ENCODE results near the gene FMNL2.

The FMNL2 gene

GRCh38 chr2:152349416-152349815, 14.4 kb downstream of the FMNL2 start:
- Histone ChIP-seq H3K4me1 (ENCODE audit: control insufficient read depth, insufficient read depth, low read length) (peaks cover under 1% of the 10 kb centered on the region; the same call in 1 of the 2 replicates), H3K36me3 (ENCODE audit: control insufficient read depth in 2 of 2, insufficient read depth in 1 of 2, low read length in 2 of 2) (no peaks in the 10 kb centered on the region; a peak in 1 of 3 replicates), H3K4me3 (ENCODE audit: low read depth, low read length) (no peak overlapping the region), H3K27ac (ENCODE audit: extremely low read depth, low read depth, low read length) (no peak overlapping the region), H3K9me3 (ENCODE audit: control insufficient read depth, insufficient read depth, low read depth, low read length) (no peaks in the 10 kb centered on the region)
- ChIA-PET CTCF (interaction anchor here (1.1 kb wide), 1 partner anchor 165 kb away, joined by 3 read pairs; no protein-coding TSS in a partner anchor), POLR2A (no interaction called here)
- TF ChIP-seq SETDB1 (IDR thresholded peaks at IDR 0.05; ENCODE audit: insufficient read length, low read length): no peak
- no peak for TF ChIP-seq MZF1 (tag by site-specific recombination; IDR thresholded peaks at IDR 0.05; ENCODE audit: borderline replicate concordance)
- no peak for TF ChIP-seq ZNF555 (tag by site-specific recombination; conservative IDR thresholded peaks at IDR 0.05)

GRCh38 chr2:152350155-152350679, 15.2 kb downstream of the FMNL2 start:
- ChIA-PET POLR2A (no interaction called here), CTCF (no interaction called here)
- peaks cover 6% of the 10 kb centered on the region for H3K4me1 ChIP-seq (ENCODE audit: control insufficient read depth, insufficient read depth, low read length)
- H3K9me3 ChIP-seq (ENCODE audit: control insufficient read depth, insufficient read depth, low read depth, low read length): no peaks in the 10 kb centered on the region
- H3K4me3 ChIP-seq (ENCODE audit: low read depth, low read length): no peak overlapping the region
- no peaks in the 10 kb centered on the region; a peak in 1 of 3 replicates for H3K36me3 ChIP-seq (ENCODE audit: control insufficient read depth in 2 of 2, insufficient read depth in 1 of 2, low read length in 2 of 2)
- TF ChIP-seq ZNF174 (tag by site-specific recombination; IDR thresholded peaks at IDR 0.05): no peak
- no peak for TF ChIP-seq SP3 (tag by site-specific recombination; IDR thresholded peaks at IDR 0.05)
- TF ChIP-seq ZNF280C (tag by site-specific recombination; IDR thresholded peaks at IDR 0.05): no peak
- no peak for TF ChIP-seq ZBTB26 (tag by site-specific recombination; optimal IDR thresholded peaks at IDR 0.05)
- peak; percentile 47; the same call in 1 of the 2 replicates for TF ChIP-seq PRDM4 (tag by site-specific recombination; IDR thresholded peaks at IDR 0.05)
- H3K27ac ChIP-seq (ENCODE audit: extremely low read depth, low read depth, low read length): no peak overlapping the region

- no peaks in the 10 kb centered on the region for H3K36me3 ChIP-seq (ENCODE audit: control insufficient read depth in 2 of 2, insufficient read depth in 1 of 2, low read length in 2 of 2)
- ChIA-PET POLR2A (interaction anchor here (1.1 kb wide), 1 partner anchor 18 kb away, joined by 3 read pairs; the partner anchor contains the start of gene FMNL2), CTCF (interaction anchor here (0.5 to 0.9 kb wide), 3 partner anchors 65 to 839 kb away, joined by 3 to 6 read pairs (median 6); no protein-coding TSS in a partner anchor)
- no peaks in the 10 kb centered on the region for H3K9me3 ChIP-seq (ENCODE audit: control insufficient read depth, insufficient read depth, low read depth, low read length)
- peaks cover 6% of the 10 kb centered on the region for H3K4me1 ChIP-seq (ENCODE audit: control insufficient read depth, insufficient read depth, low read length)
- no peak overlapping the region for H3K4me3 ChIP-seq (ENCODE audit: low read depth, low read length)
- no peak overlapping the region for H3K27ac ChIP-seq (ENCODE audit: extremely low read depth, low read depth, low read length)
- TF ChIP-seq INSM2 (tag by site-specific recombination; IDR thresholded peaks at IDR 0.05): no peak
- TF ChIP-seq MEIS1 (CRISPR knock-in tag; IDR thresholded peaks at IDR 0.05; ENCODE audit: borderline replicate concordance): no peak
- no peak for TF ChIP-seq ZNF768 (tag by site-specific recombination; IDR thresholded peaks at IDR 0.05)
- TF ChIP-seq ZBTB26 (tag by site-specific recombination; optimal IDR thresholded peaks at IDR 0.05): no peak
- no peak for TF ChIP-seq ZBTB44 (tag by site-specific recombination; IDR thresholded peaks at IDR 0.05)
- TF ChIP-seq ZNF518A (tag by site-specific recombination; conservative IDR thresholded peaks at IDR 0.05; ENCODE audit: low read depth): no peak
These were observed 17.6 kb downstream of the FMNL2 start for GRCh38 chr2:152352616-152353015.

Data from HEK293 (cell line).